Stimulated activated CD4-positive, alpha-beta T cell treated with anti-CD3 and anti-CD28 coated beads, Interleukin-2, amount 100 ng/mL, for 48 hours (primary cell): Measurements from ENCODE around the gene SLC9B1.

Experiments
- DNase-seq, 2 donors: peaks; one replicate each; pipeline ENCODE4 v3.0.0-alpha.2; 2020

SLC9B1 gene

GRCh38 chr4:103019308-103020124 lies at the start of gene SLC9B1:
SLC9B1 (minus strand) TSS chr4:103019705; CDS start chr4:102991711, 27,994 bp downstream.
- peak; percentile 91 to 92 for DNase-seq

GRCh38 chr4:103067841-103068547 lies 48.5 kb upstream of the SLC9B1 start:
- DNase-seq: no peak

- DNase-seq: no peak
Observed at GRCh38 chr4:103060453-103061148, 41.1 kb upstream of the SLC9B1 start.

- no peak for DNase-seq
Observed at GRCh38 chr4:103054030-103054429, 34.5 kb upstream of the SLC9B1 start.

GRCh38 chr4:103052779-103053178 lies 33.3 kb upstream of the SLC9B1 start:
- DNase-seq: no peak

GRCh38 chr4:103052145-103052544 lies 32.6 kb upstream of the SLC9B1 start:
- DNase-seq: no peak

GRCh38 chr4:103050736-103051436 lies 31.4 kb upstream of the SLC9B1 start:
- no peak for DNase-seq

GRCh38 chr4:103046416-103047290 lies 27.1 kb upstream of the SLC9B1 start:
- peak; percentile 11 to 12 for DNase-seq

- no peak for DNase-seq
Observed at GRCh38 chr4:103044183-103044582, 24.7 kb upstream of the SLC9B1 start.

- DNase-seq: no peak
Observed at GRCh38 chr4:103036169-103036568, 16.7 kb upstream of the SLC9B1 start.

GRCh38 chr4:103032574-103032973 lies 13.1 kb upstream of the SLC9B1 start:
- DNase-seq: no peak

GRCh38 chr4:103030791-103031190 lies 11.3 kb upstream of the SLC9B1 start:
- DNase-seq: no peak

- DNase-seq: no peak
Observed at GRCh38 chr4:103029300-103029699, 9.8 kb upstream of the SLC9B1 start.

- no peak for DNase-seq
Observed at GRCh38 chr4:103026868-103027267, 7.4 kb upstream of the SLC9B1 start.

- DNase-seq: no peak
Observed at GRCh38 chr4:103024996-103025395, 5.5 kb upstream of the SLC9B1 start.

- no peak for DNase-seq
Observed at GRCh38 chr4:103021120-103021519, 1.6 kb upstream of the SLC9B1 start.

GRCh38 chr4:103018391-103019307 lies 856 bp downstream of the SLC9B1 start:
- DNase-seq: peak in 1 of 2 donors; percentile 1

- no peak for DNase-seq
Observed at GRCh38 chr4:103012551-103012950, 7.0 kb downstream of the SLC9B1 start.

- no peak for DNase-seq
Observed at GRCh38 chr4:103012060-103012459, 7.4 kb downstream of the SLC9B1 start.

GRCh38 chr4:103011378-103012025 lies 8.0 kb downstream of the SLC9B1 start:
- DNase-seq: no peak
